Adrenal gland (tissue), 12 donors: Measurements from ENCODE around the gene GBF1. TPM values are rescaled to one million over a fixed set of nuclear protein-coding genes. Genes with fewer than 3 reads are reported as not detected.
A peak's percentile ranks its signal among the peaks of the same experiment; 100 is the strongest.

ENCODE experiments used
- DNase-seq, 7 donors: peaks; one replicate each; pipeline ENCODE4 v3.0.0-alpha.2; 2019 to 2020
- H3K27ac ChIP-seq, 5 donors: fragments of 200-600 bp; sonication (generic) in 4 of 5; 1 replicate in 3 of 5; 2 replicates in 2 of 5; pipeline versions ENCODE4 v1.5.1 to v1.8.0; 2016 to 2020; ENCODE audit warnings: mild to moderate bottlenecking in 1 of 5
- H3K27me3 ChIP-seq: fragments of 200-600 bp; 2 replicates; pipeline ENCODE4 v1.8.0; 2021
- H3K36me3 ChIP-seq, 2 donors: fragments of 200-600 bp; replicated peaks in 1 of 2; 1 replicate in 1 of 2; 2 replicates in 1 of 2; pipeline versions ENCODE4 v1.5.1 to v1.8.0; 2018 to 2022
- H3K4me1 ChIP-seq, 2 donors: fragments of 200-600 bp; replicated peaks in 1 of 2; 1 replicate in 1 of 2; 2 replicates in 1 of 2; pipeline versions ENCODE4 v1.5.1 to v1.8.0; 2018 to 2021
- H3K4me3 ChIP-seq, 4 donors: fragments of 200-600 bp; sonication (generic) in 3 of 4; one replicate each; pipeline ENCODE4 v1.5.1; 2016 to 2018
- H3K9me3 ChIP-seq, 3 donors: fragments of 200-600 bp; sonication (generic) in 1 of 3; replicated peaks in 1 of 3; 1 replicate in 2 of 3; 2 replicates in 1 of 3; pipeline versions ENCODE4 v1.5.1 to v1.8.0; 2016 to 2021
- POLR2A ChIP-seq, 2 donors: fragments of 450-650 bp; IDR thresholded peaks; one replicate each; pipeline ENCODE4 v1.6.1; 2017; ENCODE audit warnings: antibody characterized with exemption in 2 of 2, mild to moderate bottlenecking in 2 of 2, moderate library complexity in 1 of 2
- whole genome bisulfite sequencing, 4 donors: extraction: QIAGEN DNeasy Blood & Tissue Kit in 2 of 4; methylation state at CpG; one replicate each; pipeline versions ENCODE4 v1.1.5 to v1.1.7; 2013 to 2017; 5-methylcytosine and 5-hydroxymethylcytosine counted together
- intact Hi-C, 2 donors: fragments of 100-400 bp; cut with DNase I; formaldehyde crosslinking; loops; one replicate each; pipeline versions ENCODE4 v1.14.1 to v1.15.0; 2022 to 2023
- polyA plus RNA-seq, 3 donors: library from polyadenylated mRNA; stranded (reverse); fragments of 200-250 nt in 2 of 3; fragments of 350-450 nt in 1 of 3; fragmentation: Illumina TruSeq in 1 of 3; extraction: RNeasy Lipid Tissue Mini Kit (QIAGEN cat#74804) in 1 of 3; gene quantifications; one replicate each; pipeline ENCODE4 v1.2.3, GENCODE V29; 2013 to 2014
- total RNA-seq, 9 donors: library from RNA; depleted of rRNA in 4 of 9; stranded (reverse); fragments of >200 nt in 4 of 9; fragments of 120-200 nt in 1 of 9; fragmentation: NEBNext Ultra II Directional in 1 of 9; extraction: Animal tissue kit (Norgen Biotek cat#: 25700) in 1 of 9; gene quantifications; one replicate each; pipeline versions ENCODE4 v1.1.0 to v1.2.4, GENCODE V29; 2013 to 2023
- TF ChIP-seq, protein P1 (sequence below), 6 experiments: fragments of 450-650 bp in 4 of 6; fragments of 200-600 bp in 2 of 6; sonication (generic) in 1 of 6; IDR thresholded peaks; 1 replicate in 5 of 6; 2 replicates in 1 of 6; pipeline versions ENCODE4 v1.5.1 to v1.8.0; 2016 to 2021; ENCODE audit warnings: antibody characterized with exemption in 6 of 6, mild to moderate bottlenecking in 2 of 6, moderate library complexity in 1 of 6
- donor health status: healthy with polysubstance abuse.
- donor health status: Bipolar disorder and iron deficiency.
- donor health status: DM: yes; HTN: yes; CAD: no.
- donor health status: DM: no; HTN: no; CAD: no.
- donor health status: DM: no; HTN: no; CAD: no.
- donor health status: DM: yes; HTN: yes; CAD: no.

Gene GBF1
- total and polyA plus RNA-seq, 12 donors, result 16.4 to 46.1 (median 37.7) TPM

GRCh38 chr10:102279104-102279503 lies 33.8 kb downstream of the GBF1 start:
- H3K27ac ChIP-seq, result no peak overlapping the region
- H3K4me3 ChIP-seq, result no peak overlapping the region
- no peak for TF ChIP-seq POLR2A (IDR thresholded peaks at IDR 0.05)
- TF ChIP-seq, protein P1, sequence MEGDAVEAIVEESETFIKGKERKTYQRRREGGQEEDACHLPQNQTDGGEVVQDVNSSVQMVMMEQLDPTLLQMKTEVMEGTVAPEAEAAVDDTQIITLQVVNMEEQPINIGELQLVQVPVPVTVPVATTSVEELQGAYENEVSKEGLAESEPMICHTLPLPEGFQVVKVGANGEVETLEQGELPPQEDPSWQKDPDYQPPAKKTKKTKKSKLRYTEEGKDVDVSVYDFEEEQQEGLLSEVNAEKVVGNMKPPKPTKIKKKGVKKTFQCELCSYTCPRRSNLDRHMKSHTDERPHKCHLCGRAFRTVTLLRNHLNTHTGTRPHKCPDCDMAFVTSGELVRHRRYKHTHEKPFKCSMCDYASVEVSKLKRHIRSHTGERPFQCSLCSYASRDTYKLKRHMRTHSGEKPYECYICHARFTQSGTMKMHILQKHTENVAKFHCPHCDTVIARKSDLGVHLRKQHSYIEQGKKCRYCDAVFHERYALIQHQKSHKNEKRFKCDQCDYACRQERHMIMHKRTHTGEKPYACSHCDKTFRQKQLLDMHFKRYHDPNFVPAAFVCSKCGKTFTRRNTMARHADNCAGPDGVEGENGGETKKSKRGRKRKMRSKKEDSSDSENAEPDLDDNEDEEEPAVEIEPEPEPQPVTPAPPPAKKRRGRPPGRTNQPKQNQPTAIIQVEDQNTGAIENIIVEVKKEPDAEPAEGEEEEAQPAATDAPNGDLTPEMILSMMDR (IDR thresholded peaks at IDR 0.05), result no peak
- no peak for DNase-seq
- H3K9me3 ChIP-seq, result no peaks in the 10 kb centered on the region
- no peaks in the 10 kb centered on the region for H3K36me3 ChIP-seq
- H3K4me1 ChIP-seq, result peaks cover 11 to 32% of the 10 kb centered on the region in 2 donors
- intact Hi-C loops, result no loop called here
- no peaks in the 10 kb centered on the region for H3K27me3 ChIP-seq

GRCh38 chr10:102280397-102281101 lies 35.2 kb downstream of the GBF1 start:
- H3K27me3 ChIP-seq, result no peaks in the 10 kb centered on the region
- intact Hi-C loops, result no loop called here
- H3K36me3 ChIP-seq, result no peaks in the 10 kb centered on the region
- TF ChIP-seq, protein P1 (IDR thresholded peaks at IDR 0.05), result no peak
- no peak for TF ChIP-seq POLR2A (IDR thresholded peaks at IDR 0.05)
- WGBS, 4 donors, result 0 to 3% (median 3%) methylated on average over 3 of the region's 3 CpGs
- no peaks in the 10 kb centered on the region for H3K9me3 ChIP-seq
- peak overlapping the region in 3 of 5 donors; percentile 23 to 35 (median 32) for H3K27ac ChIP-seq
- H3K4me1 ChIP-seq, result peaks cover 11 to 27% of the 10 kb centered on the region in 2 donors
- H3K4me3 ChIP-seq, result peak overlapping the region in 1 of 4 donors; percentile 12
- DNase-seq, result peak in 4 of 7 donors; percentile 15 to 40 (median 18)

DNA sequence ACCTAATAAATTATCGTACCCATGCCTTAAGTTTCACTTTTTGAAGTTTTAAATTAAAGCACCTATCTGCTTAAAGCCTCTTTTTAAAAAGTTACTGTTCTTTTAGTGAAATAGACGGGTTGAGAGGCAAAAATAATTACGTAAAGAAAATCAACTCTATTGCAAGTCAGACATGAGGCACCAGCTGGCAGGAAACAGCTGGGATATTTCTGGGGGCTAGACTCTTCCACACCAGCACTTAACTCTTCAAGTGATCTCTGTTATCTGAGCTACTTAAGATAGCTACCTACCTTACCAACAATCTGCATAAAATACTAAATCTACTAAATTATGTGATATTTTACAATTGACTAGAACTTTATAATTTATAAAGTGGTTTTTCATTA lies 35.8 kb downstream of the GBF1 start:
- Histone ChIP-seq H3K27ac (peak overlapping the region in 2 of 5 donors; percentile 32 to 35), H3K36me3 (no peaks in the 10 kb centered on the region), H3K9me3 (no peaks in the 10 kb centered on the region), H3K4me1 (peaks cover 11 to 27% of the 10 kb centered on the region in 2 donors), H3K4me3 (no peak overlapping the region), H3K27me3 (no peaks in the 10 kb centered on the region)
- intact Hi-C loops, result no loop called here
- 28 to 33% (median 31%) methylated on average over 3 of the region's 3 CpGs for WGBS, 4 donors
- DNase-seq, result no peak
- TF ChIP-seq POLR2A (IDR thresholded peaks at IDR 0.05), result no peak
- TF ChIP-seq, protein P1 (IDR thresholded peaks at IDR 0.05), result no peak

DNA sequence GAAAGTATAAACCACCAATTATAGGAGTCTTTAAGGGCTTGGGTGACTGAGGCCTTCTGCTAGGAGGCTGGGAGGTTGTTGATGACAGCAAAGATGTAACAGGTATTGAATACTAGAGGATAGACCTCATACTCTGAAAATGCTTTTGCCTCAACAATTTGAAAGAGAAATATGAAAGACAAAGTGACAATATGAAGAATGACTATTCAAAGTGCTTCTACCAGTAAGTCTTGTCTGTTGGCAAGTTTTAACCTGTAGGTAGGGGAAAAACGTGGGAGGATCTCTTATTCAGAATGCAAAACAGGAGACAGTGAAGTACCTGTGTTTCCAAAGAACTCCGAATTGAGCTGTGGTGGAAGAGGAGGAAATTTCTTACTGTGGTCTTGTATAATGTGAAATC lies 38.2 kb downstream of the GBF1 start:
- no peaks in the 10 kb centered on the region for H3K9me3 ChIP-seq
- intact Hi-C loops, result no loop called here
- TF ChIP-seq, protein P1 (IDR thresholded peaks at IDR 0.05), result no peak
- TF ChIP-seq POLR2A (IDR thresholded peaks at IDR 0.05), result no peak
- no peaks in the 10 kb centered on the region for H3K27me3 ChIP-seq
- H3K27ac ChIP-seq, result no peak overlapping the region
- no peak overlapping the region for H3K4me3 ChIP-seq
- H3K36me3 ChIP-seq, result no peaks in the 10 kb centered on the region
- WGBS, 4 donors, result 63 to 83% (median 75%) methylated on average over 2 of the region's 2 CpGs
- peaks cover 11 to 27% of the 10 kb centered on the region in 2 donors for H3K4me1 ChIP-seq
- DNase-seq, result no peak
